H9 (cell line): ENCODE measurements around the gene ZNF77. TPM values are rescaled to one million over a fixed set of nuclear protein-coding genes. Genes with fewer than 3 reads are reported as not detected.
A peak's percentile ranks its signal among the peaks of the same experiment; 100 is the strongest.

Experiments used
- DNase-seq: peaks from one replicate; pipeline ENCODE4 v3.0.0-alpha.2; 2017
- H2AFZ ChIP-seq: one replicate; pipeline ENCODE4 v1.6.1; 2013; ENCODE audit warnings: mild to moderate bottlenecking, low read length, control low read depth, moderate library complexity
- H2AK5ac ChIP-seq: 2 replicates; pipeline ENCODE4 v1.6.1; 2013; ENCODE audit warnings: low read length, control low read depth, mixed read lengths; ENCODE audit not compliant: insufficient read length
- H2BK120ac ChIP-seq: one replicate; pipeline ENCODE4 v1.6.1; 2013; ENCODE audit warnings: low read depth, mild to moderate bottlenecking, low read length, control low read depth, inconsistent platforms; ENCODE audit not compliant: poor library complexity, severe bottlenecking
- H2BK12ac ChIP-seq: 2 replicates; pipeline ENCODE4 v1.6.1; 2013; ENCODE audit warnings: low read length, control low read depth, mixed read lengths, low read depth; ENCODE audit not compliant: insufficient read length
- H2BK15ac ChIP-seq: 2 replicates; pipeline ENCODE4 v1.6.1; 2013; ENCODE audit warnings: low read depth, low read length, control low read depth
- H2BK20ac ChIP-seq: one replicate; pipeline ENCODE4 v1.6.1; 2013; ENCODE audit warnings: low read depth, mild to moderate bottlenecking, low read length, control low read depth, inconsistent platforms; ENCODE audit not compliant: poor library complexity, severe bottlenecking
- H2BK5ac ChIP-seq: 2 replicates; pipeline ENCODE4 v1.6.1; 2013; ENCODE audit warnings: low read length, control low read depth, mixed read lengths; ENCODE audit not compliant: insufficient read length
- H3K14ac ChIP-seq: 2 replicates; pipeline ENCODE4 v1.6.1; 2013; ENCODE audit warnings: low read length, control low read depth; ENCODE audit not compliant: insufficient read depth
- H3K18ac ChIP-seq: 2 replicates; pipeline ENCODE4 v1.6.1; 2013; ENCODE audit warnings: low read depth, mild to moderate bottlenecking, mixed read lengths, low read length, control low read depth; ENCODE audit not compliant: insufficient read length
- H3K23ac ChIP-seq: 2 replicates; pipeline ENCODE4 v1.6.1; 2013; ENCODE audit warnings: low read length, control low read depth, mixed read lengths, low read depth; ENCODE audit not compliant: insufficient read length
- H3K23me2 ChIP-seq: 2 replicates; pipeline ENCODE4 v1.6.1; 2013; ENCODE audit warnings: low read depth, mild to moderate bottlenecking, mixed read lengths, low read length, control low read depth; ENCODE audit not compliant: insufficient read length, poor library complexity, severe bottlenecking
- H3K27ac ChIP-seq: 2 replicates; pipeline ENCODE4 v1.5.1; 2013; ENCODE audit warnings: low read length, control low read depth, mixed read lengths, low read depth; ENCODE audit not compliant: insufficient read length
- H3K27me3 ChIP-seq: 2 replicates; pipeline ENCODE4 v1.6.1; 2013; ENCODE audit warnings: low read length, control low read depth, inconsistent platforms; ENCODE audit not compliant: insufficient read depth
- H3K4ac ChIP-seq: 2 replicates; pipeline ENCODE4 v1.6.1; 2013; ENCODE audit warnings: low read depth, mild to moderate bottlenecking, control low read depth, inconsistent platforms, low read length, moderate library complexity
- H3K4me1 ChIP-seq: 2 replicates; pipeline ENCODE4 v1.6.1; 2013; ENCODE audit warnings: low read length, control low read depth, inconsistent platforms; ENCODE audit not compliant: insufficient read depth
- H3K4me2 ChIP-seq: 2 replicates; pipeline ENCODE4 v1.6.1; 2013; ENCODE audit warnings: low read length, control low read depth, mixed read lengths; ENCODE audit not compliant: insufficient read length, insufficient read depth
- H3K56ac ChIP-seq: 2 replicates; pipeline ENCODE4 v1.6.1; 2013; ENCODE audit warnings: low read depth, mild to moderate bottlenecking, mixed read lengths, low read length, control low read depth; ENCODE audit not compliant: insufficient read length
- H3K79me1 ChIP-seq: 2 replicates; pipeline ENCODE4 v1.6.1; 2013; ENCODE audit warnings: low read depth, mild to moderate bottlenecking, moderate library complexity, low read length, control low read depth, inconsistent platforms; ENCODE audit not compliant: insufficient read depth, poor library complexity, severe bottlenecking
- H3K79me2 ChIP-seq: 2 replicates; pipeline ENCODE4 v1.6.1; 2013; ENCODE audit warnings: low read length, control low read depth, inconsistent platforms; ENCODE audit not compliant: insufficient read depth
- H3K9ac ChIP-seq: 2 replicates; pipeline ENCODE4 v1.6.1; 2013; ENCODE audit warnings: low read length, control low read depth, mixed read lengths; ENCODE audit not compliant: insufficient read length; ENCODE audit errors: extremely low read depth
- H3K9me3 ChIP-seq: one replicate; pipeline ENCODE4 v1.6.1; 2013; ENCODE audit warnings: low read depth, low read length, inconsistent platforms; ENCODE audit not compliant: control insufficient read depth
- H3T11ph ChIP-seq: one replicate; pipeline ENCODE4 v1.6.1; 2013; ENCODE audit warnings: mild to moderate bottlenecking, low read length, control low read depth, inconsistent platforms
- H4K20me1 ChIP-seq: one replicate; pipeline ENCODE4 v1.6.1; 2013; ENCODE audit not compliant: control insufficient read depth, insufficient read length, insufficient read depth
- H4K5ac ChIP-seq: 2 replicates; pipeline ENCODE4 v1.6.1; 2013; ENCODE audit warnings: low read depth, mild to moderate bottlenecking, mixed read lengths, low read length, control low read depth; ENCODE audit not compliant: insufficient read length
- H4K8ac ChIP-seq: replicated peaks from 2 replicates; pipeline ENCODE4 v1.6.1; 2013; ENCODE audit warnings: low read length, control low read depth, mixed read lengths, low read depth; ENCODE audit not compliant: insufficient read length
- H4K91ac ChIP-seq: 2 replicates; pipeline ENCODE4 v1.6.1; 2013; ENCODE audit warnings: low read depth, mild to moderate bottlenecking, moderate library complexity, mixed read lengths, low read length, control low read depth; ENCODE audit not compliant: insufficient read length
- H3K27ac Mint-ChIP-seq, 3 experiments: 2 replicates in 2 of 3; 3 replicates in 1 of 3; pipeline ENCODE4 v1.8.0; 2020 to 2021; ENCODE audit warnings: mixed read lengths in 3 of 3, mild to moderate bottlenecking in 1 of 3, moderate library complexity in 1 of 3
- H3K27me3 Mint-ChIP-seq: 2 replicates; pipeline ENCODE4 v1.8.0; 2021; ENCODE audit warnings: low read depth, mild to moderate bottlenecking, moderate library complexity, mixed read lengths
- H3K36me3 Mint-ChIP-seq, 3 experiments: 2 replicates in 2 of 3; 3 replicates in 1 of 3; pipeline ENCODE4 v1.8.0; 2020 to 2021; ENCODE audit warnings: low read depth in 3 of 3, mixed read lengths in 3 of 3; ENCODE audit not compliant: insufficient read depth in 1 of 3
- H3K4me1 Mint-ChIP-seq, 2 experiments: 2 replicates each; pipeline ENCODE4 v1.8.0; 2020; ENCODE audit warnings: mixed read lengths in 2 of 2
- H3K4me3 Mint-ChIP-seq, 2 experiments: 2 replicates in 1 of 2; 3 replicates in 1 of 2; pipeline ENCODE4 v1.8.0; 2020 to 2021; ENCODE audit warnings: mild to moderate bottlenecking in 2 of 2, mixed read lengths in 2 of 2, moderate library complexity in 1 of 2
- H3K9me3 Mint-ChIP-seq, 2 experiments: 2 replicates in 1 of 2; 3 replicates in 1 of 2; pipeline ENCODE4 v1.8.0; 2020; ENCODE audit warnings: mild to moderate bottlenecking in 2 of 2, mixed read lengths in 2 of 2, moderate library complexity in 1 of 2
- WGBS: extraction: QIAGEN DNeasy Blood & Tissue Kit; methylation state at CpG from one replicate; pipeline ENCODE4 v1.1.7; 2013; ENCODE audit warnings: missing lambda C conversion rate, low lambda C conversion rate, mixed read lengths; ENCODE audit not compliant: insufficient read length; ENCODE audit errors: extremely low coverage; 5-methylcytosine and 5-hydroxymethylcytosine counted together
- total RNA-seq: library from RNA; stranded (reverse); gene quantifications from 2 replicates; pipeline ENCODE4 v1.2.1, GENCODE V29; 2021
- TF ChIP-seq, protein P1 (sequence below): fragments of 200-600 bp; sonication (generic); conservative IDR thresholded peaks from 3 replicates; pipeline ENCODE4 v1.8.0; 2021; ENCODE audit warnings: antibody characterized with exemption, mild to moderate bottlenecking

The ZNF77 gene
- total RNA-seq, 1 experiment from 2014 or later = 4.6 TPM

DNA sequence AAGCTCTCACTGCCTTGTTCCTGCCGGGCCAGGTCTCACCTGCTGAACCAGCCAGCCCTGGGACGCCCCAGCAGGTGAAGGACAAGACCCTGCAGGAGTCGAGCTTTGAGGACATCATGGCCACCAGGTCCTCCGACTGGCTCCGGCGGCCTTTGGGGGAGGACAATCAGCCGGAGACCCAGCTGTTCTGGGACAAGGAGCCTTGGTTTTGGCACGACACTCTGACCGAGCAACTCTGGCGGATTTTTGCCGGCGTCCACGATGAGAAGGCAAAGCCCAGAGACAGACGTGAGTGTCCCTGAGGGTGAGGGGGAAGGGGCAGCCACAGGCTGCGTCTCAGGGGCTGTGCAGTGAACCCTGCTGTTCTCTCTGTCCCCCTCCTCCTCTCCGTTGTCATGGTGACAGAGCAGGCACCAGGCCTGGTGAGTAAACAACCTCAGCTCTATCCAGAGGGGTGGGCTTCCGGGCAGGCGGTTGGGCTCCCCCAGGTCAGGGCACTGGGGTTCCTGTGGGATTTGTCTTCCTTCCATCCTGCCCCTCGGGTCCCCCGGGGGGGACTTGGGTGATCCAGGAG is 42.3 kb upstream of the ZNF77 start:
- Histone ChIP-seq H4K5ac (no peak overlapping the region), H3K56ac (no peak overlapping the region), H2BK5ac (no peak overlapping the region), H2BK120ac (no peak overlapping the region), H2BK15ac (no peak overlapping the region), H3K9me3 (no peaks in the 10 kb centered on the region), H3K9ac (no peak overlapping the region), H3K14ac (peak overlapping the region; percentile 80), H3K4me1 (peaks cover 3% of the 10 kb centered on the region; the same call in 1 of the 2 replicates), H3K79me2 (no peaks in the 10 kb centered on the region), H3K18ac (peak overlapping the region; percentile 74), H2BK20ac (no peak overlapping the region), H3T11ph (no peak overlapping the region), H4K91ac (no peak overlapping the region), H3K4me2 (no peak overlapping the region), H3K23me2 (no peaks in the 10 kb centered on the region), H2AFZ (no peak overlapping the region), H3K23ac (no peak overlapping the region), H4K20me1 (no peaks in the 10 kb centered on the region), H4K8ac (no peak overlapping the region), H3K27ac (no peak overlapping the region), H3K27me3 (no peaks in the 10 kb centered on the region), H3K4ac (no peak overlapping the region), H3K79me1 (no peaks in the 10 kb centered on the region), H2BK12ac (no peak overlapping the region), H2AK5ac (no peak overlapping the region)
- WGBS = no CpG with 5 or more reads among the region's 20 CpGs
- TF ChIP-seq, protein P1, sequence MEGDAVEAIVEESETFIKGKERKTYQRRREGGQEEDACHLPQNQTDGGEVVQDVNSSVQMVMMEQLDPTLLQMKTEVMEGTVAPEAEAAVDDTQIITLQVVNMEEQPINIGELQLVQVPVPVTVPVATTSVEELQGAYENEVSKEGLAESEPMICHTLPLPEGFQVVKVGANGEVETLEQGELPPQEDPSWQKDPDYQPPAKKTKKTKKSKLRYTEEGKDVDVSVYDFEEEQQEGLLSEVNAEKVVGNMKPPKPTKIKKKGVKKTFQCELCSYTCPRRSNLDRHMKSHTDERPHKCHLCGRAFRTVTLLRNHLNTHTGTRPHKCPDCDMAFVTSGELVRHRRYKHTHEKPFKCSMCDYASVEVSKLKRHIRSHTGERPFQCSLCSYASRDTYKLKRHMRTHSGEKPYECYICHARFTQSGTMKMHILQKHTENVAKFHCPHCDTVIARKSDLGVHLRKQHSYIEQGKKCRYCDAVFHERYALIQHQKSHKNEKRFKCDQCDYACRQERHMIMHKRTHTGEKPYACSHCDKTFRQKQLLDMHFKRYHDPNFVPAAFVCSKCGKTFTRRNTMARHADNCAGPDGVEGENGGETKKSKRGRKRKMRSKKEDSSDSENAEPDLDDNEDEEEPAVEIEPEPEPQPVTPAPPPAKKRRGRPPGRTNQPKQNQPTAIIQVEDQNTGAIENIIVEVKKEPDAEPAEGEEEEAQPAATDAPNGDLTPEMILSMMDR = no peak
- Mint-ChIP-seq H3K27ac (peak overlapping the region in 2 of 3 experiments; percentile 27 to 68; a peak in 3 of 7 replicates), H3K9me3 (no peaks in the 10 kb centered on the region; a peak in 1 of 5 replicates), H3K27me3 (peaks cover 74% of the 10 kb centered on the region), H3K36me3 (no peaks in the 10 kb centered on the region), H3K4me1 (peaks cover 22 to 42% of the 10 kb centered on the region in 2 experiments), H3K4me3 (peak overlapping the region; percentile 36 to 75)
- DNase-seq = peak; percentile 58
